Endothelial cell of hepatic sinusoid (primary cell): ENCODE measurements around the gene ISM2.

Experiments used
- in situ Hi-C: cut with HindIII; loops from 2 replicates; pipeline ENCODE4 v1.10.0; 2017; ENCODE audit warnings: low sequenced_read_pairs

The ISM2 gene

GRCh38 chr14:77470224-77470870, 28.3 kb downstream of the ISM2 start:
- in situ Hi-C loops, result no loop called here

GRCh38 chr14:77469539-77469938, 29.1 kb downstream of the ISM2 start:
- in situ Hi-C loops, result no loop called here

- in situ Hi-C loops, result no loop called here
These were observed 29.5 kb downstream of the ISM2 start for GRCh38 chr14:77469067-77469505.

- in situ Hi-C loops, result no loop called here
These were observed 30.8 kb downstream of the ISM2 start for GRCh38 chr14:77467801-77468200.

- in situ Hi-C loops, result no loop called here
These were observed 39.4 kb downstream of the ISM2 start for GRCh38 chr14:77459072-77459723.

- in situ Hi-C loops, result no loop called here
These were observed 40.2 kb downstream of the ISM2 start for GRCh38 chr14:77458249-77458950.

GRCh38 chr14:77457522-77458248, 40.9 kb downstream of the ISM2 start, which contains the start of the genes AHSA1 and VIPAS39:
Gene AHSA1, plus strand, starts transcription at chr14:77458093. Its CDS starts 97 bp downstream, at chr14:77458190.
Gene VIPAS39, minus strand, starts transcription at chr14:77457601. Its CDS starts 3,499 bp downstream, at chr14:77454102.
- in situ Hi-C loops, result no loop called here

GRCh38 chr14:77457115-77457521, 41.5 kb downstream of the ISM2 start:
- in situ Hi-C loops, result no loop called here

- in situ Hi-C loops, result no loop called here
These were observed 42.5 kb downstream of the ISM2 start for GRCh38 chr14:77455966-77456640.

- in situ Hi-C loops, result no loop called here
These were observed 56.4 kb downstream of the ISM2 start for GRCh38 chr14:77442196-77442595.

- in situ Hi-C loops, result no loop called here
These were observed 58.8 kb downstream of the ISM2 start for GRCh38 chr14:77439861-77440260.

- in situ Hi-C loops, result no loop called here
These were observed 60.0 kb downstream of the ISM2 start for GRCh38 chr14:77438596-77438995.

GRCh38 chr14:77436042-77436441, 62.6 kb downstream of the ISM2 start:
- in situ Hi-C loops, result no loop called here

GRCh38 chr14:77426396-77426795, 72.2 kb downstream of the ISM2 start:
- in situ Hi-C loops, result no loop called here

GRCh38 chr14:77424862-77425261, 73.8 kb downstream of the ISM2 start:
- in situ Hi-C loops, result no loop called here
